Stomach smooth muscle (tissue), 2 donors: ENCODE measurements around the gene ADRA2A.

Experiments used
- H3K27ac ChIP-seq: one replicate; pipeline ENCODE4 v1.7.0; 2013; ENCODE audit warnings: mild to moderate bottlenecking, low read length, inconsistent platforms
- H3K27me3 ChIP-seq, 2 donors: one replicate each; pipeline ENCODE4 v1.7.0; 2013; ENCODE audit warnings: low read length in 2 of 2; ENCODE audit not compliant: insufficient read depth in 2 of 2, control insufficient read depth in 1 of 2
- H3K36me3 ChIP-seq, 2 donors: one replicate each; pipeline ENCODE4 v1.7.0; 2013; ENCODE audit warnings: low read length in 2 of 2; ENCODE audit not compliant: control insufficient read depth in 2 of 2, insufficient read depth in 2 of 2
- H3K4me1 ChIP-seq: one replicate; pipeline ENCODE4 v1.7.0; 2013; ENCODE audit warnings: low read length; ENCODE audit not compliant: control insufficient read depth, insufficient read depth
- H3K4me3 ChIP-seq, 2 donors: one replicate each; pipeline ENCODE4 v1.7.0; 2013; ENCODE audit warnings: low read length in 2 of 2
- H3K9ac ChIP-seq, 2 donors: one replicate each; pipeline ENCODE4 v1.7.0; 2013; ENCODE audit warnings: low read length in 2 of 2, mild to moderate bottlenecking in 1 of 2
- H3K9me3 ChIP-seq, 2 donors: one replicate each; pipeline ENCODE4 v1.7.0; 2013; ENCODE audit warnings: low read length in 2 of 2; ENCODE audit not compliant: control insufficient read depth in 2 of 2
- donor health status: healthy.
- donor health status: Pancreatic carcinoma.

The ADRA2A gene

GRCh38 chr10:111098679-111099437 is 22.0 kb downstream of the ADRA2A start:
- no peaks in the 10 kb centered on the region for H3K4me1 ChIP-seq
- no peaks in the 10 kb centered on the region for H3K36me3 ChIP-seq
- no peak overlapping the region for H3K4me3 ChIP-seq
- no peaks in the 10 kb centered on the region for H3K9me3 ChIP-seq
- H3K27ac ChIP-seq, result no peak overlapping the region
- H3K27me3 ChIP-seq, result peaks cover 0 to 9% of the 10 kb centered on the region in 2 donors
- no peak overlapping the region for H3K9ac ChIP-seq

GRCh38 chr10:111100198-111100597 is 23.4 kb downstream of the ADRA2A start:
- H3K27me3 ChIP-seq, result peaks cover 0 to 9% of the 10 kb centered on the region in 2 donors
- no peak overlapping the region for H3K27ac ChIP-seq
- H3K4me3 ChIP-seq, result no peak overlapping the region
- no peaks in the 10 kb centered on the region for H3K4me1 ChIP-seq
- H3K9me3 ChIP-seq, result no peaks in the 10 kb centered on the region
- H3K9ac ChIP-seq, result no peak overlapping the region
- H3K36me3 ChIP-seq, result no peaks in the 10 kb centered on the region

- H3K4me3 ChIP-seq, result no peak overlapping the region
- no peaks in the 10 kb centered on the region for H3K36me3 ChIP-seq
- no peak overlapping the region for H3K27ac ChIP-seq
- no peaks in the 10 kb centered on the region for H3K9me3 ChIP-seq
- H3K4me1 ChIP-seq, result no peaks in the 10 kb centered on the region
- H3K9ac ChIP-seq, result no peak overlapping the region
- H3K27me3 ChIP-seq, result peaks cover 0 to 6% of the 10 kb centered on the region in 2 donors
Measured at GRCh38 chr10:111101796-111102195, 25.0 kb downstream of the ADRA2A start.

- Histone ChIP-seq H3K4me3 (no peak overlapping the region), H3K4me1 (no peaks in the 10 kb centered on the region), H3K27ac (no peak overlapping the region), H3K9me3 (no peaks in the 10 kb centered on the region), H3K9ac (no peak overlapping the region), H3K27me3 (peaks cover 0 to 4% of the 10 kb centered on the region in 2 donors), H3K36me3 (no peaks in the 10 kb centered on the region)
Measured at GRCh38 chr10:111102359-111102837, 25.6 kb downstream of the ADRA2A start.

GRCh38 chr10:111103196-111103840 is 26.5 kb downstream of the ADRA2A start:
- no peaks in the 10 kb centered on the region for H3K9me3 ChIP-seq
- H3K4me1 ChIP-seq, result no peaks in the 10 kb centered on the region
- H3K9ac ChIP-seq, result no peak overlapping the region
- no peaks in the 10 kb centered on the region for H3K36me3 ChIP-seq
- no peak overlapping the region for H3K4me3 ChIP-seq
- peaks cover 0 to 3% of the 10 kb centered on the region in 2 donors for H3K27me3 ChIP-seq
- no peak overlapping the region for H3K27ac ChIP-seq

- H3K9me3 ChIP-seq, result no peaks in the 10 kb centered on the region
- no peak overlapping the region for H3K9ac ChIP-seq
- no peak overlapping the region for H3K4me3 ChIP-seq
- no peaks in the 10 kb centered on the region for H3K4me1 ChIP-seq
- H3K36me3 ChIP-seq, result no peaks in the 10 kb centered on the region
- no peak overlapping the region for H3K27ac ChIP-seq
- peaks cover 0 to under 1% of the 10 kb centered on the region in 2 donors for H3K27me3 ChIP-seq
Measured at GRCh38 chr10:111104811-111105210, 28.0 kb downstream of the ADRA2A start.

GRCh38 chr10:111106081-111106480 is 29.3 kb downstream of the ADRA2A start:
- Histone ChIP-seq H3K27ac (no peak overlapping the region), H3K9ac (no peak overlapping the region), H3K4me1 (no peaks in the 10 kb centered on the region), H3K36me3 (no peaks in the 10 kb centered on the region), H3K9me3 (no peaks in the 10 kb centered on the region), H3K4me3 (no peak overlapping the region), H3K27me3 (no peaks in the 10 kb centered on the region)

GRCh38 chr10:111107023-111107422 is 30.2 kb downstream of the ADRA2A start:
- Histone ChIP-seq H3K27ac (no peak overlapping the region), H3K27me3 (no peaks in the 10 kb centered on the region), H3K9ac (no peak overlapping the region)

GRCh38 chr10:111107846-111108245 is 31.0 kb downstream of the ADRA2A start:
- no peaks in the 10 kb centered on the region for H3K27me3 ChIP-seq
- H3K27ac ChIP-seq, result no peak overlapping the region
- H3K36me3 ChIP-seq, result no peaks in the 10 kb centered on the region
- no peak overlapping the region for H3K9ac ChIP-seq
- H3K4me3 ChIP-seq, result no peak overlapping the region
- no peaks in the 10 kb centered on the region for H3K9me3 ChIP-seq
- H3K4me1 ChIP-seq, result no peaks in the 10 kb centered on the region

More at GRCh38 chr10:111107023-111107422, 30.2 kb downstream of the ADRA2A start:
- no peaks in the 10 kb centered on the region for H3K4me1 ChIP-seq
- H3K36me3 ChIP-seq, result no peaks in the 10 kb centered on the region
- H3K4me3 ChIP-seq, result no peak overlapping the region
- H3K9me3 ChIP-seq, result no peaks in the 10 kb centered on the region

GRCh38 chr10:111108441-111108840 is 31.6 kb downstream of the ADRA2A start:
- Histone ChIP-seq H3K4me1 (no peaks in the 10 kb centered on the region), H3K4me3 (no peak overlapping the region), H3K27ac (no peak overlapping the region), H3K27me3 (no peaks in the 10 kb centered on the region), H3K9me3 (no peaks in the 10 kb centered on the region), H3K36me3 (no peaks in the 10 kb centered on the region), H3K9ac (no peak overlapping the region)
